GM19463 (cell line): ENCODE data around the gene A3GALT2.

Experiments used
- ATAC-seq: cut with Tn5 transposase; IDR thresholded peaks from one replicate; pipeline ENCODE4 v1.9.1; 2021; ENCODE audit warnings: mild to moderate bottlenecking, moderate library complexity; ENCODE audit not compliant: unreplicated experiment

The A3GALT2 gene

DNA sequence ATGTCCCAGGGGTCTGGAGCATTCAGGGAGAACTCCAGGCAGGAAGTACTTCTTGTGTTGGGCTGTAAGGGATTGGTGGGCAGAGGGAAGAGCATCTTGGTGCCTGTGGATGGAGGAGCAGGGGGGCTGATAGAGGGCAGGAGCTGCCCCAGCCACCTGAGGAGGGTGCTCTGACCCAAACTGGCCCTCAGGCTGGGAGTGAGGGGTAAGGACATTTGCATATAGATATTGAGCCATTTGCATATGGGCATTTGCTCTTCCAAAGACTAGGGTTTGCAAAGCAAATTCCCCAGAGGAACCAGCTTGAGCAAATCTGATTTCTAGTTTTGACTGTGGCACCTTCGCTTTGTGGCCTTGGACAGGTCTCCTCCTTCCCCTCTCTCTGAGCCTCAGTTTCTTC, 46.5 kb downstream of the A3GALT2 start:
- ATAC-seq = no peak

DNA sequence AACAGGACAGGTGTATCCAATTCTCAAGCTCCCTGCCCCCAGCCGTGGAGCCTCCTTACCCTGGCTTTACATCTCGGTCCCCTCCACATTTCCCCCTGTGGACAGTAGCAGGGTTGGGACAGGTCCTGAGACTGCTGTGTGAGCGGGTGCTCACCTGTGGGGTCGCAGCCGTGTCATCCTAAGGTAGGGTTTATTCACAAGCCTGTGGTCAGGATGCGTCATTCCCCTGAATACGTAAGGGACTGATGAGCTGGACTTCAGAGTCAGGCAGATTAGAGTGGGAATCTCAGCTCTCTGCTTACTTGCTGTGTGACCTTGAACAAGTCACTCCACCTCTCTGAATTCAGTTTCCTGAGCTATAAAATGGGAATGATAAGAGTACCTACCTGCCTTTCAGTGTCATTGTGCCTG, 46.9 kb downstream of the A3GALT2 start:
- no peak for ATAC-seq

DNA sequence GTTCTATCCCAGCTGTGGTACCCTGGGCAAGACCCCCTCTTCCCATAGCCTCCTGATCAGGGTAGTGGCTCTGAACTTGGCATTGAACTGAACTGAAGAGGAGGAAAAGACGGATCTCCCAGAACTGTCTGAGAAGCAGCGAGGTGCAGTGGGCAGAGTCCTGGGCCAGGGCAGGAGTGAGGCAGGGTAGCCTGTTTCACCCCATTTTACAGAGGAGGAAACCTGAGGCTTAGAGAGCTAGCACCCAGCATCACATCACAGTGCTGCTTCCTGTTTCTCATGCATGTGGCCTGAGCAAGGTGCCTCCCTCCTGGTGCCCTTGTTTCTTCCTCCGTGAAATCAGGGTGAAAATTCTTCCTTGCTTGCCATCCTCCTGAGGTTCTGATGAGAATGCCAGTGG, 47.5 kb downstream of the A3GALT2 start:
- no peak for ATAC-seq

DNA sequence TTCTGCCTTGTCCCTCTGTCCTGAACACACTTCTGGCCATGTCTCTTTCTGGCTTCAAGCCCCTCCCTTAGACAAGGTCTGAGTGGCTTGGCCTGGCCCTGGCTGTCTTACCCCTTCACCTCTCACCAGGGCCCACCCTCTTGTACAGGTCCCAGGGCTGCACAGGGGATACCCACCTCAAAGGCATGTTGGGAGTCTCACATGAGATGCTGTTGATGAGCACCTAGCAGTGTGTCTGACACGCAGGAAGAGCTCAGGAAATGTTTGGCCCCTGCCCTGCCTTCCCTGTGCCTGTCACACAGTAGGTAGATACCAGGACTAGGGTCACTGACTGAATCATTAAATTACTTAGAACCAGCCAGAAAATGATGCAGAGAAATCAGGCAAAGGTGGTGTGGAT, 48.0 kb downstream of the A3GALT2 start:
- no peak for ATAC-seq

DNA sequence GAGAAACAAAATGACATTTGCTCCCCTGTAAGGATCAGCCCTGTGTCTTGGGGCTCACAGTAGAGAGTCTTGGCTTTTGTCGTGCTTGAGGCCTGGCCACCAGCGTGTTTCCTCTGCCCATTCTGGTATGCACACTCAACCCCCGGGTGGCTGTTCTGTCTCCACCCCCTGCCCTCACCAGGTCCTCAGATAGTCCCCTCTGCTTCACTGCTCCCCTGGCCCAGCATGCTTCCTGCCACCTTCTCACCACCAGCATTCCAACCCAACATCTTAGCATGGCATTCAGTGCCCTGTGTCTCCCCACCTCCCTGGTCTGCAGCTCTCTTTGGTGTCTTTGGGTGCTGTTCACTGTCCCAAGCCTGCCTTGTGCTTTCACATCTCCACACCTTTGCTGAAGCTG, 48.4 kb downstream of the A3GALT2 start:
- no peak for ATAC-seq

- no peak for ATAC-seq
Measured at GRCh38 chr1:33271666-33272505, 49.0 kb downstream of the A3GALT2 start.

- no peak for ATAC-seq
Measured at GRCh38 chr1:33270808-33271465, 50.0 kb downstream of the A3GALT2 start.

DNA sequence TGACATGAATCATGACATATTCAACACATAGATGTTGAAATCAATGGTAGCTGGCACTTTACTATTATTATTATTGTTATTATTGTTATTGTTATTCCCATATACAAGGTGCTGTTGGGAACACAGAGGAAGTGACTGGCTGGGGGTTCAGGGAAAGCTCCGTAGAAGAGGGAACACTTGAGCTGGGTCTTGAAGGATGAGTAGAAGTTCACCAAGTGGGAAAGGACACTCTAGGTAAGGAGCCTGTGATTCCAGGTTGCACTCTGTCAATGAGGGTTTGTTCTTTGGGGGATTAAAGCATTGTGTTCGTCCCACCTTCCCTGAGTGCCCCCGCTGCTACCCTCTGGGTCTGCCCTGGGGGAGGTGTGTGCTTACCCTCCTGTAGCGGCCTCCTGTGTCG, 50.5 kb downstream of the A3GALT2 start:
- no peak for ATAC-seq

DNA sequence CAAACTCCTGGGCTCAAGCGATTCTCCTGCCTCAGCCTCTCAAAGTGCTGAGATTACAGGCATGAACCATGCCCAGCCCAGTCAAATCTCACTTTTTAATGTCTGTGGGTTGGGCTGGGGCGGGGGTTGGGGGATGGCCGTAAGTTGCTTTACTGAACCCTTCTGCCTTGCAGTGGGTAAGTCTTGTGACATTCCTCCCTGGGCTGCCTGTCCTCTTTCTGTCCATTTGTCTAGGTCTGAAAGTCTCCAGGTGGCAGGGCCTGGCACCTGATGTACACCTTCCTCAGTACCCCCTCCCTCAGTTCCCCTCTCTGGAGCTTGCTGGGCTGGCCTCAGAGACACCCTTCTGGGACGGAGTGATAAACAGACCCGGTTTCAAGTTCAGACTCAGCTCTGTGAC, 51.3 kb downstream of the A3GALT2 start:
- no peak for ATAC-seq

GRCh38 chr1:33268927-33269610, 51.8 kb downstream of the A3GALT2 start:
- ATAC-seq = no peak

DNA sequence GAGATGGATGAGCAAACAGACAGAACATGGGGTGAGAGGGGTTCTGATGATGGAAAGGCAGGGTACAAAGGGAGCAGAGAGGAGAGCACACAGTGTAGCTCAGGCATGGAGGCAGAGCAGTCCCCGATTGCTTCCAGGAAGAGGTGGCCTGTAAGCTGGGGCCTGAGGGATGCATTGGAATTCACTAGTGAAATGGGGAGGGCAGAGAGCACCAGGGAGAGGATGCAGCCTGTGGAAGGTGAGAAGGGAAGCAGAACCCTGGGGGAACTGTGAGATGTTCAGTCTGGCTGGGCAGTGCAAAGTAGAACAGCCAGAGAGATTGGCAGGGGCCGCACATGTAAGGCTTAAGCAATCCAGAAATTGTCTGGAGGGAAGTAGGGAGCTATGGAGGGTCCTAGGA, 52.4 kb downstream of the A3GALT2 start:
- ATAC-seq = no peak

GRCh38 chr1:33267468-33268205, 53.3 kb downstream of the A3GALT2 start:
- ATAC-seq = no peak

- ATAC-seq = no peak
Measured at GRCh38 chr1:33266766-33267165, 54.1 kb downstream of the A3GALT2 start.

GRCh38 chr1:33265780-33266605, 54.9 kb downstream of the A3GALT2 start:
- no peak for ATAC-seq

GRCh38 chr1:33263890-33264504, 56.9 kb downstream of the A3GALT2 start:
- ATAC-seq = no peak

DNA sequence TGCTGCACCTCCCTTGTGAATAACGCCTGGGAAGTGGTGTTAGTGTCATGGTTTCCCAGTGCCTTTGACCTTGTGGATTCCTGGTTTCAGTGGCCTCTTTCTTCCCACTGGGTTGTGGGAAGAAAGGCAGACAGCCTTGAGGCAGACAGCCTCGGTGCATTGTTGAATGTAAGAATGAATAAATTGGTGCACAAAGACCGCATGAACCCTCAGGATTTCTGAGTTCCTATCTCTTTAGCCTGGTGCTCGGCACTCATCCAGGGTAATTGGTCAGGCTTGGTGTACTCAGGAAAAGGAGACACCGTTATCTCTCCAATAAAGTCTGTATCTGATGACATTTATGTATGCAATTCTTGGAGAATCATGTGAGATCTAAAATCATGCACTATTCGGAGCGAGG, 59.6 kb downstream of the A3GALT2 start:
- no peak for ATAC-seq

DNA sequence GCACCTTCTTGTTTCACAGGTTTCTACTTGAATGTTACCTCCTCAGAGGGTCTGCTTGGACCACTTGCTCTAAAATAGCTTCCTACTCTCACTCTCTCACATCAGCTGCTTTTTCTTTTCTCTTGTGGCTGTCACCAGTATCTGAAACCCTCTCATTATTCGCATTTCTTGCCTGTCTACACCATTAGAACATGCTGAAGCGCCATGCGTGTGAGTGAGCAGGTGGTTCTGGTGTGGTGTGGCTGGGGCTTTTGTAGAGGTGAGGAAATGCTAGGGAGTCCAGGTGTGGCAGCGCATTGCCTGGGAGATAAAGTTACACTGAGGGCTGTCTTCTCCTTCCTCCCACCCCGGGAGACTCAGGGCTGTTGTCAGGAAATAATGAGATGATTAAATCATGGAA, 60.5 kb downstream of the A3GALT2 start:
- no peak for ATAC-seq

GRCh38 chr1:33259879-33260278, 61.0 kb downstream of the A3GALT2 start:
- no peak for ATAC-seq

GRCh38 chr1:33258788-33259274, 62.1 kb downstream of the A3GALT2 start:
- no peak for ATAC-seq
